GM23338 (cell line): ENCODE data around the gene MICALL1. TPM values are rescaled to one million over a fixed set of nuclear protein-coding genes. Genes with fewer than 3 reads are reported as not detected.

Experiments
- ATAC-seq: fragments of 200-7000 bp; cut with Tn5 transposase; 3 replicates; pipeline ENCODE4 v1.9.1; 2020
- DNase-seq: peaks from one replicate; pipeline ENCODE4 v3.0.0-alpha.2; 2015; ENCODE audit warnings: low spot score
- H2AFZ ChIP-seq: fragments of 200-600 bp; sonication (generic); 2 replicates; pipeline ENCODE4 v1.8.0; 2016; ENCODE audit warnings: antibody characterized with exemption, mild to moderate bottlenecking, moderate library complexity
- H3F3A ChIP-seq: fragments of 200-600 bp; sonication (generic); replicated peaks from 2 replicates; pipeline ENCODE4 v1.8.0; 2017; ENCODE audit warnings: antibody characterized with exemption, mixed run types, low read depth
- H3K27ac ChIP-seq: fragments of 200-600 bp; sonication (generic); 2 replicates; pipeline ENCODE4 v1.6.1; 2016; ENCODE audit warnings: low read depth
- H3K27me3 ChIP-seq: fragments of 200-600 bp; sonication (generic); 2 replicates; pipeline ENCODE4 v1.8.0; 2016; ENCODE audit warnings: mild to moderate bottlenecking, mixed run types, moderate library complexity; ENCODE audit not compliant: insufficient read depth
- H3K36me3 ChIP-seq: fragments of 200-600 bp; sonication (generic); 2 replicates; pipeline ENCODE4 v1.8.0; 2016; ENCODE audit warnings: mild to moderate bottlenecking; ENCODE audit not compliant: insufficient read depth
- H3K4me1 ChIP-seq: fragments of 200-600 bp; sonication (generic); 2 replicates; pipeline ENCODE4 v1.8.0; 2016; ENCODE audit warnings: mild to moderate bottlenecking, moderate library complexity; ENCODE audit not compliant: insufficient read depth
- H3K4me2 ChIP-seq: fragments of 200-600 bp; sonication (generic); 2 replicates; pipeline ENCODE4 v1.7.1; 2017; ENCODE audit warnings: mixed run types
- H3K4me3 ChIP-seq: fragments of 200-600 bp; sonication (generic); 2 replicates; pipeline ENCODE4 v1.6.1; 2016; ENCODE audit warnings: mixed run types
- H3K79me2 ChIP-seq: fragments of 200-600 bp; sonication (generic); replicated peaks from 2 replicates; pipeline ENCODE4 v1.8.0; 2017; ENCODE audit warnings: mild to moderate bottlenecking; ENCODE audit not compliant: insufficient read depth
- H3K9me2 ChIP-seq: fragments of 200-600 bp; sonication (generic); 2 replicates; pipeline ENCODE4 v1.8.0; 2017; ENCODE audit not compliant: insufficient read depth
- H4K20me1 ChIP-seq: fragments of 200-600 bp; sonication (generic); replicated peaks from 2 replicates; pipeline ENCODE4 v1.8.0; 2017; ENCODE audit warnings: mild to moderate bottlenecking; ENCODE audit not compliant: insufficient read depth
- H3K27ac Mint-ChIP-seq: 2 replicates; pipeline ENCODE4 v1.8.0; 2020; ENCODE audit warnings: inconsistent platforms, mild to moderate bottlenecking, moderate library complexity, mixed read lengths
- H3K27me3 Mint-ChIP-seq: 3 replicates; pipeline ENCODE4 v1.8.0; 2022; ENCODE audit warnings: low read depth, mild to moderate bottlenecking, moderate library complexity, mixed read lengths, inconsistent platforms; ENCODE audit not compliant: insufficient read depth, poor library complexity
- H3K36me3 Mint-ChIP-seq: 3 replicates; pipeline ENCODE4 v1.8.0; 2021; ENCODE audit warnings: low read depth, mild to moderate bottlenecking, inconsistent platforms, moderate library complexity, mixed read lengths
- H3K4me1 Mint-ChIP-seq: 3 replicates; pipeline ENCODE4 v1.8.0; 2020; ENCODE audit warnings: mild to moderate bottlenecking, inconsistent platforms, mixed read lengths
- H3K4me3 Mint-ChIP-seq: 3 replicates; pipeline ENCODE4 v1.8.0; 2021; ENCODE audit warnings: moderate library complexity, mild to moderate bottlenecking, inconsistent platforms, mixed read lengths
- H3K9me3 Mint-ChIP-seq: 3 replicates; pipeline ENCODE4 v1.8.0; 2020; ENCODE audit warnings: moderate library complexity, mild to moderate bottlenecking, inconsistent platforms, mixed read lengths
- CREB1 ChIP-seq: fragments of 250-450 bp; sonication (Bioruptor Pico); IDR thresholded peaks from 2 replicates; pipeline ENCODE4 v1.5.0; 2020; ENCODE audit warnings: low read depth, mild to moderate bottlenecking, moderate library complexity
- CTCF ChIP-seq, 2 experiments: fragments of 200-600 bp in 1 of 2; sonication (generic) in 1 of 2; conservative IDR thresholded peaks; 2 replicates each; pipeline versions ENCODE4 v1.5.1 to v1.6.1; 2016 to 2017; ENCODE audit warnings: antibody characterized with exemption in 2 of 2, low read depth in 2 of 2, mild to moderate bottlenecking in 2 of 2, moderate library complexity in 1 of 2
- EZH2 ChIP-seq: fragments of 200-600 bp; sonication (generic); IDR thresholded peaks from one replicate; pipeline ENCODE4 v1.8.0; 2017; ENCODE audit warnings: antibody characterized with exemption, mild to moderate bottlenecking, low read depth; ENCODE audit not compliant: unreplicated experiment
- EZH2phosphoT487 ChIP-seq: fragments of 200-600 bp; sonication (generic); IDR thresholded peaks from one replicate; pipeline ENCODE4 v1.8.1; 2018; ENCODE audit warnings: antibody characterized with exemption; ENCODE audit not compliant: unreplicated experiment
- JUNB ChIP-seq: IDR thresholded peaks from one replicate; pipeline ENCODE4 v1.6.1; 2016; ENCODE audit warnings: antibody characterized with exemption; ENCODE audit not compliant: unreplicated experiment
- NANOG ChIP-seq: IDR thresholded peaks from 2 replicates; pipeline ENCODE4 v1.6.1; 2016; ENCODE audit warnings: antibody characterized with exemption, borderline replicate concordance
- POLR2AphosphoS5 ChIP-seq: IDR thresholded peaks from 2 replicates; pipeline ENCODE4 v1.6.1; 2016; ENCODE audit warnings: antibody characterized with exemption, low read depth
- STAT1 ChIP-seq: IDR thresholded peaks from one replicate; pipeline ENCODE4 v1.6.1; 2016; ENCODE audit warnings: antibody characterized with exemption; ENCODE audit not compliant: unreplicated experiment
- ZNF114 ChIP-seq: fragments of 250-450 bp; sonication (Bioruptor Pico); IDR thresholded peaks from 2 replicates; pipeline ENCODE4 v1.5.0; 2020; ENCODE audit warnings: mild to moderate bottlenecking, moderate library complexity
- ZNF331 ChIP-seq: fragments of 250-450 bp; sonication (Bioruptor Pico); IDR thresholded peaks from 2 replicates; pipeline ENCODE4 v1.5.0; 2020; ENCODE audit warnings: low read depth, mild to moderate bottlenecking, moderate library complexity
- polyA plus RNA-seq: library from polyadenylated mRNA; unstranded; fragments of >200 nt; fragmentation: Nextera tagmentation; extraction: Ambion mirVana; gene quantifications from 2 replicates; pipeline ENCODE4 v1.2.1, GENCODE V29; 2016
- total RNA-seq: library from RNA; depleted of rRNA; stranded (reverse); fragments of >200 nt; shearing (Covaris generic); gene quantifications from 2 replicates; pipeline ENCODE4 v1.2.3, GENCODE V29; 2014
- TF ChIP-seq, protein P1 (sequence below): IDR thresholded peaks from one replicate; pipeline ENCODE4 v1.6.1; 2018; ENCODE audit warnings: antibody characterized with exemption; ENCODE audit not compliant: unreplicated experiment
- TF ChIP-seq, protein P2 (sequence below): IDR thresholded peaks from 2 replicates; pipeline ENCODE4 v1.6.1; 2016; ENCODE audit warnings: antibody characterized with exemption

MICALL1 gene
- total and polyA plus RNA-seq, 2 experiments from 2014 or later: 5.9 to 33.1 TPM

- H3K27ac ChIP-seq: peak overlapping the region; percentile 72; the same call in 1 of the 2 replicates
- no peak overlapping the region for H2AFZ ChIP-seq
- 0 out of 2 replicates have a peak, but pooled peaks cover 7% of the 10 kb centered on the region for H3F3A ChIP-seq
- H3K27ac Mint-ChIP-seq: peak overlapping the region; percentile 73
- H4K20me1 ChIP-seq: no peaks in the 10 kb centered on the region; the same call in 1 of the 2 replicates
- H3K9me3 Mint-ChIP-seq: no peaks in the 10 kb centered on the region
- TF ChIP-seq ZNF331 (CRISPR knock-in tag) (no peak), POLR2AphosphoS5 (no peak), JUNB (no peak), CTCF (conservative IDR thresholded peaks at IDR 0.05; ENCODE audit: low read depth in 2 of 2) (peak; percentile 85 to 93), ZNF114 (CRISPR knock-in tag) (no peak), STAT1 (no peak), CREB1 (CRISPR knock-in tag) (0 out of 2 replicates have a peak, but pooled peaks have one; percentile 35), NANOG (no peak), EZH2 (no peak), EZH2phosphoT487 (no peak)
- TF ChIP-seq, protein P1, sequence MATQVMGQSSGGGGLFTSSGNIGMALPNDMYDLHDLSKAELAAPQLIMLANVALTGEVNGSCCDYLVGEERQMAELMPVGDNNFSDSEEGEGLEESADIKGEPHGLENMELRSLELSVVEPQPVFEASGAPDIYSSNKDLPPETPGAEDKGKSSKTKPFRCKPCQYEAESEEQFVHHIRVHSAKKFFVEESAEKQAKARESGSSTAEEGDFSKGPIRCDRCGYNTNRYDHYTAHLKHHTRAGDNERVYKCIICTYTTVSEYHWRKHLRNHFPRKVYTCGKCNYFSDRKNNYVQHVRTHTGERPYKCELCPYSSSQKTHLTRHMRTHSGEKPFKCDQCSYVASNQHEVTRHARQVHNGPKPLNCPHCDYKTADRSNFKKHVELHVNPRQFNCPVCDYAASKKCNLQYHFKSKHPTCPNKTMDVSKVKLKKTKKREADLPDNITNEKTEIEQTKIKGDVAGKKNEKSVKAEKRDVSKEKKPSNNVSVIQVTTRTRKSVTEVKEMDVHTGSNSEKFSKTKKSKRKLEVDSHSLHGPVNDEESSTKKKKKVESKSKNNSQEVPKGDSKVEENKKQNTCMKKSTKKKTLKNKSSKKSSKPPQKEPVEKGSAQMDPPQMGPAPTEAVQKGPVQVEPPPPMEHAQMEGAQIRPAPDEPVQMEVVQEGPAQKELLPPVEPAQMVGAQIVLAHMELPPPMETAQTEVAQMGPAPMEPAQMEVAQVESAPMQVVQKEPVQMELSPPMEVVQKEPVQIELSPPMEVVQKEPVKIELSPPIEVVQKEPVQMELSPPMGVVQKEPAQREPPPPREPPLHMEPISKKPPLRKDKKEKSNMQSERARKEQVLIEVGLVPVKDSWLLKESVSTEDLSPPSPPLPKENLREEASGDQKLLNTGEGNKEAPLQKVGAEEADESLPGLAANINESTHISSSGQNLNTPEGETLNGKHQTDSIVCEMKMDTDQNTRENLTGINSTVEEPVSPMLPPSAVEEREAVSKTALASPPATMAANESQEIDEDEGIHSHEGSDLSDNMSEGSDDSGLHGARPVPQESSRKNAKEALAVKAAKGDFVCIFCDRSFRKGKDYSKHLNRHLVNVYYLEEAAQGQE: no peak
- TF ChIP-seq, protein P2, sequence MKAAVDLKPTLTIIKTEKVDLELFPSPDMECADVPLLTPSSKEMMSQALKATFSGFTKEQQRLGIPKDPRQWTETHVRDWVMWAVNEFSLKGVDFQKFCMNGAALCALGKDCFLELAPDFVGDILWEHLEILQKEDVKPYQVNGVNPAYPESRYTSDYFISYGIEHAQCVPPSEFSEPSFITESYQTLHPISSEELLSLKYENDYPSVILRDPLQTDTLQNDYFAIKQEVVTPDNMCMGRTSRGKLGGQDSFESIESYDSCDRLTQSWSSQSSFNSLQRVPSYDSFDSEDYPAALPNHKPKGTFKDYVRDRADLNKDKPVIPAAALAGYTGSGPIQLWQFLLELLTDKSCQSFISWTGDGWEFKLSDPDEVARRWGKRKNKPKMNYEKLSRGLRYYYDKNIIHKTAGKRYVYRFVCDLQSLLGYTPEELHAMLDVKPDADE: no peak
- no peaks in the 10 kb centered on the region for H3K27me3 ChIP-seq
- H3K79me2 ChIP-seq: no peaks in the 10 kb centered on the region
- peak; percentile 97 for DNase-seq
- H3K4me3 ChIP-seq: no peak overlapping the region
- no peaks in the 10 kb centered on the region for H3K4me1 ChIP-seq
- H3K27me3 Mint-ChIP-seq: peaks cover 8% of the 10 kb centered on the region
- H3K4me3 Mint-ChIP-seq: no peak overlapping the region
- no peaks in the 10 kb centered on the region for H3K9me2 ChIP-seq
- peaks cover 17% of the 10 kb centered on the region for H3K36me3 Mint-ChIP-seq
- H3K4me2 ChIP-seq: no peak overlapping the region
- 0 out of 2 replicates have a peak, but pooled peaks cover 5% of the 10 kb centered on the region for H3K36me3 ChIP-seq
- peaks cover 9% of the 10 kb centered on the region for H3K4me1 Mint-ChIP-seq
- peak; percentile 98 for ATAC-seq
Observed at GRCh38 chr22:37933711-37934376, 27.7 kb downstream of the MICALL1 start.
